DMS153 treated with DMSO at 0.1 percent for 48 hours (cell line): ENCODE results near the gene KLC1.

ENCODE experiments used
- DNase-seq: peaks from one replicate; lab custom pipeline; 2025; ENCODE audit not compliant: unreplicated experiment; lab: John Stamatoyannopoulos, UW

The KLC1 gene

GRCh38 chr14:103657471-103657870 is 28.5 kb downstream of the KLC1 start:
- no peak for DNase-seq

- DNase-seq = no peak
Measured at GRCh38 chr14:103659631-103660030, 30.6 kb downstream of the KLC1 start.

GRCh38 chr14:103662029-103662428 is 33.0 kb downstream of the KLC1 start:
- DNase-seq = no peak

- DNase-seq = no peak
Measured at GRCh38 chr14:103662591-103662990, 33.6 kb downstream of the KLC1 start.

- no peak for DNase-seq
Measured at GRCh38 chr14:103663506-103663905, 34.5 kb downstream of the KLC1 start.

GRCh38 chr14:103667671-103668070 is 38.7 kb downstream of the KLC1 start:
- no peak for DNase-seq

- no peak for DNase-seq
Measured at GRCh38 chr14:103668117-103668516, 39.1 kb downstream of the KLC1 start.

- no peak for DNase-seq
Measured at GRCh38 chr14:103669370-103669769, 40.4 kb downstream of the KLC1 start.

- DNase-seq = no peak
Measured at GRCh38 chr14:103671911-103672310, 42.9 kb downstream of the KLC1 start.

GRCh38 chr14:103675957-103676356 is 46.9 kb downstream of the KLC1 start:
- no peak for DNase-seq

GRCh38 chr14:103676881-103677675 is 48.1 kb downstream of the KLC1 start:
- no peak for DNase-seq

- DNase-seq = no peak
Measured at GRCh38 chr14:103679351-103679750, 50.3 kb downstream of the KLC1 start.

- no peak for DNase-seq
Measured at GRCh38 chr14:103680491-103681231, 51.6 kb downstream of the KLC1 start.

- no peak for DNase-seq
Measured at GRCh38 chr14:103683139-103683538, 54.1 kb downstream of the KLC1 start.

GRCh38 chr14:103684471-103684870 is 55.5 kb downstream of the KLC1 start:
- no peak for DNase-seq

- DNase-seq = no peak
Measured at GRCh38 chr14:103684871-103685270, 55.9 kb downstream of the KLC1 start.

- DNase-seq = no peak
Measured at GRCh38 chr14:103685276-103686211, 56.5 kb downstream of the KLC1 start.

GRCh38 chr14:103686831-103687485 is 57.9 kb downstream of the KLC1 start:
- no peak for DNase-seq

GRCh38 chr14:103687712-103688111 is 58.7 kb downstream of the KLC1 start:
- no peak for DNase-seq

- DNase-seq = no peak
Measured at GRCh38 chr14:103688441-103688840, 59.4 kb downstream of the KLC1 start.
